GM12864 (cell line): ENCODE results near the gene ZNF136.

Source experiments
- DNase-seq: peaks from one replicate; pipeline ENCODE4 v3.0.0-alpha.2; 2011; ENCODE audit warnings: low read depth
- H3K4me3 ChIP-seq: 2 replicates; pipeline ENCODE4 v1.5.1; 2011; ENCODE audit warnings: mild to moderate bottlenecking, low read depth, low read length, control low read depth
- TF ChIP-seq, protein P1 (sequence below): IDR thresholded peaks from 2 replicates; pipeline ENCODE4 v1.5.1; 2011; ENCODE audit warnings: low read depth, mild to moderate bottlenecking, moderate library complexity, low read length, control low read depth, inconsistent platforms; ENCODE audit errors: missing control alignments

The ZNF136 gene

DNA sequence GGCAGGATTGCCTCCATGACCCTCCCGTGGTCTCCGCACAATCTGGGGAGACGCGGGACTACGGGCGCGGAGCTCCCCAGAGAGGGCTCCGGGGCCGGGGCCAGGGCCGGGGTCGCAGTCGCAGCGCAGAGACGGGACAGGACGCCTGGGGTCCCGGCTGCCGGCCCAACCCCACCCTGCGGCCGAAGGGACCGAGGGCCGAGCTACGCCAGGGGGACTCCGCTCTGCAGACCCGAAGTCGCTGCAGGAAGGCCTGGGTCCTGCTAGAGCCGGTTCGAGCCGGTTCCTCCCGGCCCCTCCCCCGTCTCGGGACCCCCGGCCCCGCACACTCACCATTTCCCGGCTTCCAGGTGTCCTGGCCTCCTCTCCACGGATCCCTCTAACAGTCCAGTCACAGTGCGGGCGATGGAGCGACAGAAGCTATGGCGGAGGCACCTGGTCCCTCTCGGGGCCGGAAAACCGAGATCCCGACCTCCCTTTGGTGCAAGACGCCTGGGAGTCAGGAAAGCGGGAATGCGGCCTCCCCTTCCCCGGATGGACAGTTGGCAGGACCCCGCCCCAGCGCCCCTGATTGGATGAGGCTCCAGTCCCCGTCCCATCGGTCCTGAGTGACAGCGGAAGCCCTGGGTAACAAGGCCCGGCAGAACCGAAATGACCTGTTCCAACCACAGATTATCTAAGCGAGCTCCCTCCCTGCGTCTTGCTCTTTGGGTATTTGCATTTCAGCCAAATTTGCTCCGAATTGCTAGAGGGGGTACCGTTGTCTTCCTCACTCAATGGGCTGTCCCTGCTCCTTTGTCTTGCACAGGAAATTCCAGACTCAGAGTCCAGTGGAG lies 6.5 kb upstream of the ZNF136 start, which contains the start of gene ZNF625:
ZNF625 (minus strand) TSS at position 512 of the 836 bp plus-strand sequence; CDS start at position 336, 176 bp downstream.
- H3K4me3 ChIP-seq, result peak within 1 kb of the TSS; percentile 79
- TF ChIP-seq, protein P1, sequence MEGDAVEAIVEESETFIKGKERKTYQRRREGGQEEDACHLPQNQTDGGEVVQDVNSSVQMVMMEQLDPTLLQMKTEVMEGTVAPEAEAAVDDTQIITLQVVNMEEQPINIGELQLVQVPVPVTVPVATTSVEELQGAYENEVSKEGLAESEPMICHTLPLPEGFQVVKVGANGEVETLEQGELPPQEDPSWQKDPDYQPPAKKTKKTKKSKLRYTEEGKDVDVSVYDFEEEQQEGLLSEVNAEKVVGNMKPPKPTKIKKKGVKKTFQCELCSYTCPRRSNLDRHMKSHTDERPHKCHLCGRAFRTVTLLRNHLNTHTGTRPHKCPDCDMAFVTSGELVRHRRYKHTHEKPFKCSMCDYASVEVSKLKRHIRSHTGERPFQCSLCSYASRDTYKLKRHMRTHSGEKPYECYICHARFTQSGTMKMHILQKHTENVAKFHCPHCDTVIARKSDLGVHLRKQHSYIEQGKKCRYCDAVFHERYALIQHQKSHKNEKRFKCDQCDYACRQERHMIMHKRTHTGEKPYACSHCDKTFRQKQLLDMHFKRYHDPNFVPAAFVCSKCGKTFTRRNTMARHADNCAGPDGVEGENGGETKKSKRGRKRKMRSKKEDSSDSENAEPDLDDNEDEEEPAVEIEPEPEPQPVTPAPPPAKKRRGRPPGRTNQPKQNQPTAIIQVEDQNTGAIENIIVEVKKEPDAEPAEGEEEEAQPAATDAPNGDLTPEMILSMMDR, result no peak
- DNase-seq, result peak; percentile 70

DNA sequence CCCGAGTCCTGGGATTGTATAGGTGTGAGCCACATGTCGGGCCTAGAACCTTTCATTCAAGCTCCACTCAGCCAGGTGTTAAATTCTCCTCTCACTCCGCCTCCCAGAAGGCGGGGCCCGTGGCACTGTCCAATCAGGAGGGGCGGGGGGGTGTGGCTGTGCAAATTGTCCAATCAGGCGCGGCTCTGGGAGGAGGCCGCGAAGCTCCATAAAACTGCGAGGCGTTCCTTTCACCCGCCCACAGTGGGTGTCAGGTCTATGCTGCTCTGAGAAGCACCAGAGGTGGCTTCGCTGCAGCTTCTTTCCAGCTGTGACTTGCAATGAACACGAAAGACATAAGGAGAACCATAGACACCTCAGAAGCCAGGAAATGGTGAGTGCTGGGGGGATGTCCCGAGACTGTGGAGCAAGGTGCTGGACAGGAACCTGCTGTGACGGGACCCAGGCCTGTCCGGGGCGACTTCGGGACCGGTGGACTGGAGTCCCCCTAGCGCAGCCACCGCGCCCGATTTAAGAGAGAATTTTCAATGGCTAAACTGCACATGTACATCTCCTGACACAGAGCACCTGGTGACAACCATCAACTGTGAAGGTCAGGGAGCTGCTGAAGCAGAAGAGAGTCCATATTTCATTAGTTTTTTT lies 3.0 kb upstream of the ZNF136 start:
- TF ChIP-seq, protein P1, result no peak
- DNase-seq, result no peak
- H3K4me3 ChIP-seq, result no peak overlapping the region

DNA sequence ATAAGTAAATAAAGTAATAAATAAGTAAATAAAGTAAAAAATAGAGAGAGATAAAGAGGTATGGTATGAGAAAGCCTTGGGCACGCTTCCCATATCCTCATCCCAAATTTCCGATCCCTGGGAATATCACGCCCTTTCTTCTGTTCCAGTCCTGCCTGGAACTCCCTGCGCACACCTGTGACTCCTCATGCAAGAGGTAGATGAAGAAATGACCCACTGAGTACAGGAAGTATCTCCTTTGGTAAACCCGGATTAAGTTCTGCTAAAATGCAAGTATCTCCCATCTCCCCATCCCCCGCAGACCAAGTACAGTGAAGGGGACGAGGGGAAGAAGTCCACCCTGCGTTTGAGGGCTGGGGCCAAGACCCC lies 399 bp upstream of the ZNF136 start:
- no peak for DNase-seq
- TF ChIP-seq, protein P1, result no peak
- H3K4me3 ChIP-seq, result peak overlapping the region; percentile 73

DNA sequence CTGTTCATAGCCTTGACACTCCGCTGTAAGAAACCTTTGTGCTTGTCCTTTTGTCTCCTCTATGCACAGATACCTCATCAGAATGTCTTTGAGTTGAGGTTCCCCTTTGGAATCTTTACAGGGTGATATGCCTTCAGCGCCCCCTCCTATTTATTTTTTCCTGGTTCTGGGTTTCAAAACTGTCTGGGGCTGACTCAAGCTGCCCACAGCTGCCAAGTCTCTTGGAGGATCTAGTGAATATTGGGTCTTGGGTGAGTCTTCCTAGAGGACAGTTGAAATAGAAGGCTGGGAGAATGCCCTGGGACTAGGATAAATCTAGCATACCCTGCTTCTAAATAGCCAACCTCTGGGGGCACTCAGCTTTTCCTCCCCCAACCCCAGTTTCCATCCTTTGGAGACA lies 930 bp downstream of the ZNF136 start:
- no peak for DNase-seq
- TF ChIP-seq, protein P1, result no peak
- peak overlapping the region; percentile 73 for H3K4me3 ChIP-seq

DNA sequence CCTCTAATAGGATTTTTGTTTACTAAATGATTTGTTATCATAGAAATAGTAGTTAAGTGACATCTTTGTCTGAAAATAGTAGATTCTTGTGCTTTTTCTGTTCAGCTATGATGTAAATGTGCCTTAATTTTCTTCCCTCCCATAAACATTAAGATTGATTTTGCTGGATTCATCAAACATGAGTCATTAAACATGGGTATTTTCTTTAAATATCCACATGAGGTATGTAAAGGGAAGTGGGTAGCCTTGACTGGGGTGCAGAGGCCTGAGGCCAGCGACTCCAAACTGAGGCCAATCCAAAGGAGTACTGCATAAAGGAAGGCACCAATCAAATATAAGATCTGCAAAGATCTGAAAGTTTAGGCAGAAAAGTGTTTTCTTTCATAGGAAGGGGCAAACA lies 3.7 kb downstream of the ZNF136 start:
- H3K4me3 ChIP-seq, result no peak overlapping the region
- TF ChIP-seq, protein P1, result no peak

DNA sequence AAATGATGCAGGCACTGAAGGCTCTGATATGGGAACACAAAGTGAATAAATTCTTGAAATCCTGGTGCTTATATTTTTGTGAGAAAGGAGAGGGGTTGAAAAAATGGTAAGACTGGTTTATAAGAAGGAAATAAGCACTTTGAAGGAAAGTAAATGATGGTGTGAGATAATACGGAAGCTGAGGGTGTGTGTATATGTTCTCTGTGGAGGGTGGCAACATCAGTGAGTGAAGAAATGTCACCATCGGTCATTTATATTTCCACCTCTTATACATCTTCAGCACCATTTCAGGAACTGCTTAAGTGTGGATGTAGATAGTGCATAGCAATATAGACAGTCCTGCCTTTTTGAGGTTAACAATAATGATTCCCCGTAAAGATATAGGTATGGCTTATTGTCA lies 17.5 kb downstream of the ZNF136 start:
- no peak for DNase-seq
- no peak overlapping the region for H3K4me3 ChIP-seq
- TF ChIP-seq, protein P1, result no peak

More for the DNA sequence above, 3.7 kb downstream of the ZNF136 start:
- no peak for DNase-seq
